HG02885 (cell line): ENCODE measurements around the gene LTN1.
"Not testable (repeated sequence)": the region's sequence is repeated elsewhere in the genome, so short reads cannot be mapped to it uniquely, and the experiment has no call there.

Experiments
- ATAC-seq: cut with Tn5 transposase; IDR thresholded peaks from one replicate; pipeline ENCODE4 v1.9.1; 2021; ENCODE audit warnings: mild to moderate bottlenecking; ENCODE audit not compliant: unreplicated experiment, poor library complexity

Gene LTN1

GRCh38 chr21:28992526-28993292 lies at the start of gene LTN1:
LTN1 (minus strand) TSS chr21:28992877; CDS start chr21:28992805, 72 bp downstream.
- peak; percentile 96 for ATAC-seq

- ATAC-seq: peak; percentile 68
Observed at GRCh38 chr21:29034678-29035077, 42.0 kb upstream of the LTN1 start.

GRCh38 chr21:29033871-29034270 lies 41.2 kb upstream of the LTN1 start:
- no peak for ATAC-seq

- ATAC-seq: no peak
Observed at GRCh38 chr21:29033301-29033700, 40.6 kb upstream of the LTN1 start.

- ATAC-seq: no peak
Observed at GRCh38 chr21:29030909-29031308, 38.2 kb upstream of the LTN1 start.

GRCh38 chr21:29029524-29029923 lies 36.8 kb upstream of the LTN1 start:
- ATAC-seq: no peak

- no peak for ATAC-seq
Observed at GRCh38 chr21:29025328-29025713, 32.6 kb upstream of the LTN1 start.

- peak; percentile 99 for ATAC-seq
Observed at GRCh38 chr21:29024474-29025327, 32.0 kb upstream of the LTN1 start, which contains the start of gene USP16. USP16 (plus strand) TSS chr21:29024668; CDS start chr21:29027914, 3,246 bp downstream.

GRCh38 chr21:29022166-29022565 lies 29.5 kb upstream of the LTN1 start:
- ATAC-seq: no peak

GRCh38 chr21:29018540-29018939 lies 25.9 kb upstream of the LTN1 start:
- ATAC-seq: peak; percentile 17

- peak; percentile 32 for ATAC-seq
Observed at GRCh38 chr21:29017639-29018237, 25.1 kb upstream of the LTN1 start.

- not testable (repeated sequence) for ATAC-seq
Observed at GRCh38 chr21:29011236-29011635, 18.6 kb upstream of the LTN1 start.

GRCh38 chr21:29008367-29008766 lies 15.7 kb upstream of the LTN1 start:
- ATAC-seq: no peak

- no peak for ATAC-seq
Observed at GRCh38 chr21:29007810-29008209, 15.1 kb upstream of the LTN1 start.

GRCh38 chr21:29007135-29007534 lies 14.5 kb upstream of the LTN1 start:
- ATAC-seq: no peak

GRCh38 chr21:29005696-29006095 lies 13.0 kb upstream of the LTN1 start:
- no peak for ATAC-seq

- peak; percentile 100 for ATAC-seq
Observed at GRCh38 chr21:29002442-29003144, 9.9 kb upstream of the LTN1 start.

GRCh38 chr21:28993293-28993629 lies 584 bp upstream of the LTN1 start:
- no peak for ATAC-seq

- ATAC-seq: peak; percentile 3
Observed at GRCh38 chr21:28991861-28992525, 684 bp downstream of the LTN1 start.

GRCh38 chr21:28988146-28988545 lies 4.5 kb downstream of the LTN1 start:
- not testable (repeated sequence) for ATAC-seq
